ENCODE measurements around the gene FLG2. TPM values are rescaled to one million over a fixed set of nuclear protein-coding genes. Genes with fewer than 3 reads are reported as not detected.

FLG2 gene
- total and polyA plus RNA-seq, 9 of the 15 experiments (the other 6 are each of a cell fraction or from before 2014, with no cell fraction given): not detected

- in situ Hi-C loops (cut with MboI): no loop called here
- ChIA-PET POLR2A (no interaction called here), CTCF (ENCODE audit: low intra/inter-chr PET ratio) (no interaction called here)
- Histone ChIP-seq H2AFZ (ENCODE audit: low read depth, low read length) (no peak overlapping the region), H3K9ac (ENCODE audit: insufficient read depth in 1 of 2, low read depth in 2 of 2, low read length in 2 of 2) (no peak overlapping the region), H3K27ac (ENCODE audit: extremely low read depth, low read depth, low read length) (no peak overlapping the region), H3K4me1 (replicated peaks in 1 of 2; ENCODE audit: control insufficient read depth in 2 of 2, insufficient read depth in 2 of 2, low read length in 2 of 2) (no peaks in the 10 kb centered on the region), H3K9me1 (ENCODE audit: control insufficient read depth, insufficient read depth, low read length) (no peaks in the 10 kb centered on the region), H3K27me3 (ENCODE audit: control insufficient read depth in 2 of 2, insufficient read depth in 2 of 2, low read length in 2 of 2) (peaks cover 0 to 37% of the 10 kb centered on the region in 2 experiments; a peak in 2 of 5 replicates), H3K4me2 (ENCODE audit: insufficient read depth, low read length) (no peak overlapping the region), H3K79me2 (ENCODE audit: control insufficient read depth, insufficient read depth, low read length) (no peaks in the 10 kb centered on the region), H3K9me3 (replicated peaks; ENCODE audit: control insufficient read depth, insufficient read depth, low read depth, low read length) (no peaks in the 10 kb centered on the region), H3K4me3 (no peak overlapping the region), H3K36me3 (ENCODE audit: control insufficient read depth, insufficient read depth, low read length) (no peaks in the 10 kb centered on the region), H4K20me1 (replicated peaks; ENCODE audit: control insufficient read depth, insufficient read depth, low read length) (no peaks in the 10 kb centered on the region)
- BruUV-seq (replicated peaks): no TSS peak
- DNase-seq (ENCODE audit: extremely low read depth in 1 of 4, low spot score in 3 of 4) (no peak), ATAC-seq (no peak), FAIRE-seq (no peak)
- intact Hi-C loops (cut with micrococcal nuclease): no loop called here
- TF ChIP-seq CEBPB (tag; IDR thresholded peaks at IDR 0.05) (peak; percentile 31; the same call in 1 of the 2 replicates), CBFB (CRISPR knock-in tag; IDR thresholded peaks at IDR 0.05) (no peak)
- WGBS (ENCODE audit: insufficient coverage, low coverage, missing lambda C conversion rate): 0% methylated on average over 1 of the region's 1 CpG
These were observed 45.8 kb downstream of the FLG2 start for GRCh38 chr1:152313970-152314369.

GRCh38 chr1:152313319-152313801 is 46.4 kb downstream of the FLG2 start:
- ATAC-seq: no peak
- no peak for FAIRE-seq
- no peaks in the 10 kb centered on the region for H3K9me3 ChIP-seq (replicated peaks; ENCODE audit: control insufficient read depth, insufficient read depth, low read depth, low read length)
- DNase-seq (ENCODE audit: extremely low read depth in 1 of 4, low spot score in 3 of 4): no peak
- H3K27ac ChIP-seq (ENCODE audit: extremely low read depth, low read depth, low read length): no peak overlapping the region
- in situ Hi-C loops (cut with MboI): no loop called here
- no peak overlapping the region for H2AFZ ChIP-seq (ENCODE audit: low read depth, low read length)
- H3K79me2 ChIP-seq (ENCODE audit: control insufficient read depth, insufficient read depth, low read length): no peaks in the 10 kb centered on the region
- CTCF ChIA-PET (ENCODE audit: low intra/inter-chr PET ratio): no interaction called here
- no peaks in the 10 kb centered on the region for H3K36me3 ChIP-seq (ENCODE audit: control insufficient read depth, insufficient read depth, low read length)
- H3K27me3 ChIP-seq (ENCODE audit: control insufficient read depth in 2 of 2, insufficient read depth in 2 of 2, low read length in 2 of 2): peaks cover 0 to 38% of the 10 kb centered on the region in 2 experiments; a peak in 2 of 5 replicates
- WGBS (ENCODE audit: insufficient coverage, low coverage, missing lambda C conversion rate): 1% methylated on average over 17 of the region's 21 CpGs
- no peak overlapping the region for H3K4me2 ChIP-seq (ENCODE audit: insufficient read depth, low read length)
- POLR2A ChIA-PET: no interaction called here
- intact Hi-C loops (cut with micrococcal nuclease): no loop called here
- TF ChIP-seq ZNF830 (CRISPR knock-in tag; IDR thresholded peaks at IDR 0.05) (no peak), NR3C1 (CRISPR knock-in tag; IDR thresholded peaks at IDR 0.05) (no peak), ESRRA (IDR thresholded peaks at IDR 0.05; ENCODE audit: borderline replicate concordance, low read depth) (no peak), ZSCAN32 (CRISPR knock-in tag; IDR thresholded peaks at IDR 0.05) (no peak), JUN (IDR thresholded peaks at IDR 0.05; ENCODE audit: borderline replicate concordance, low read depth, low read length) (no peak), JUN (CRISPR knock-in tag; IDR thresholded peaks at IDR 0.05; ENCODE audit: borderline replicate concordance) (no peak), EZH2 (IDR thresholded peaks at IDR 0.05; ENCODE audit: borderline replicate concordance, low read depth, low read length) (no peak), ZNF436 (CRISPR knock-in tag; IDR thresholded peaks at IDR 0.05) (no peak), BRCA1 (IDR thresholded peaks at IDR 0.05) (no peak), BRCA1 (CRISPR knock-in tag; IDR thresholded peaks at IDR 0.05) (no peak), CHD4 (IDR thresholded peaks at IDR 0.05; ENCODE audit: insufficient read depth, insufficient replicate concordance, low read depth, low read length, poor library complexity, severe bottlenecking) (no peak), ZNF175 (CRISPR knock-in tag; IDR thresholded peaks at IDR 0.05; ENCODE audit: low read depth) (no peak), NFXL1 (CRISPR knock-in tag; IDR thresholded peaks at IDR 0.05) (no peak)
- no peaks in the 10 kb centered on the region for H3K4me1 ChIP-seq (replicated peaks in 1 of 2; ENCODE audit: control insufficient read depth in 2 of 2, insufficient read depth in 2 of 2, low read length in 2 of 2)
- H3K9me1 ChIP-seq (ENCODE audit: control insufficient read depth, insufficient read depth, low read length): no peaks in the 10 kb centered on the region
- H4K20me1 ChIP-seq (replicated peaks; ENCODE audit: control insufficient read depth, insufficient read depth, low read length): no peaks in the 10 kb centered on the region
- H3K4me3 ChIP-seq: no peak overlapping the region
- BruUV-seq (replicated peaks): no TSS peak
- no peak overlapping the region for H3K9ac ChIP-seq (ENCODE audit: insufficient read depth in 1 of 2, low read depth in 2 of 2, low read length in 2 of 2)
